AG09309 (cell line): Measurements from ENCODE around the gene CFAP298.

Experiments used
- DNase-seq: peaks from one replicate; pipeline ENCODE4 v3.0.0-alpha.2; 2010; ENCODE audit warnings: low read depth
- H3K4me3 ChIP-seq: 2 replicates; pipeline ENCODE4 v1.5.1; 2011; ENCODE audit warnings: mild to moderate bottlenecking, low read depth, low read length, moderate library complexity; ENCODE audit not compliant: control insufficient read depth
- TF ChIP-seq, protein P1 (sequence below): IDR thresholded peaks from 2 replicates; pipeline ENCODE4 v1.5.1; 2011; ENCODE audit warnings: mild to moderate bottlenecking, low read depth, low read length, inconsistent platforms; ENCODE audit not compliant: insufficient read depth, control insufficient read depth; ENCODE audit errors: missing control alignments

The CFAP298 gene

DNA sequence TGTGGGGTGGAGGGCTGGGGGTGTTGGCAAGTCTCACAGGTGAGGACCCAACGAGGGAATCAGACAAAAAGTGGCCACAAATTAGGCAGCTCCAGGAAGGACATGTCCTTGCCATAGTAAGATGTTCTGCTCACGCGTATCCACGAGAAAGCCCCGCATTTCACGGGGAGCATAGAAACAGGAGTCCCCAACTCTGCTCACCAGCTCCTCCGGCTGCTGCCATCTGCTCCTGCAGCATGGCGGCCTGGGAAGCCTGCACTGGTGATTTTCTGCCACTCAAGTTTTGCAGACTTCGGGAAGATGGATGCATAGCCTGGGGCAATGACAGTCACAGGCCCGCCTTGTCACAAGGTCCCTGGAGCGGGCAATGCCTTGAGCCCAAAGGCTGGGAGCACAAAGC, 36.2 kb downstream of the CFAP298 start:
- no peak overlapping the region for H3K4me3 ChIP-seq
- TF ChIP-seq, protein P1, sequence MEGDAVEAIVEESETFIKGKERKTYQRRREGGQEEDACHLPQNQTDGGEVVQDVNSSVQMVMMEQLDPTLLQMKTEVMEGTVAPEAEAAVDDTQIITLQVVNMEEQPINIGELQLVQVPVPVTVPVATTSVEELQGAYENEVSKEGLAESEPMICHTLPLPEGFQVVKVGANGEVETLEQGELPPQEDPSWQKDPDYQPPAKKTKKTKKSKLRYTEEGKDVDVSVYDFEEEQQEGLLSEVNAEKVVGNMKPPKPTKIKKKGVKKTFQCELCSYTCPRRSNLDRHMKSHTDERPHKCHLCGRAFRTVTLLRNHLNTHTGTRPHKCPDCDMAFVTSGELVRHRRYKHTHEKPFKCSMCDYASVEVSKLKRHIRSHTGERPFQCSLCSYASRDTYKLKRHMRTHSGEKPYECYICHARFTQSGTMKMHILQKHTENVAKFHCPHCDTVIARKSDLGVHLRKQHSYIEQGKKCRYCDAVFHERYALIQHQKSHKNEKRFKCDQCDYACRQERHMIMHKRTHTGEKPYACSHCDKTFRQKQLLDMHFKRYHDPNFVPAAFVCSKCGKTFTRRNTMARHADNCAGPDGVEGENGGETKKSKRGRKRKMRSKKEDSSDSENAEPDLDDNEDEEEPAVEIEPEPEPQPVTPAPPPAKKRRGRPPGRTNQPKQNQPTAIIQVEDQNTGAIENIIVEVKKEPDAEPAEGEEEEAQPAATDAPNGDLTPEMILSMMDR, result no peak
- no peak for DNase-seq

DNA sequence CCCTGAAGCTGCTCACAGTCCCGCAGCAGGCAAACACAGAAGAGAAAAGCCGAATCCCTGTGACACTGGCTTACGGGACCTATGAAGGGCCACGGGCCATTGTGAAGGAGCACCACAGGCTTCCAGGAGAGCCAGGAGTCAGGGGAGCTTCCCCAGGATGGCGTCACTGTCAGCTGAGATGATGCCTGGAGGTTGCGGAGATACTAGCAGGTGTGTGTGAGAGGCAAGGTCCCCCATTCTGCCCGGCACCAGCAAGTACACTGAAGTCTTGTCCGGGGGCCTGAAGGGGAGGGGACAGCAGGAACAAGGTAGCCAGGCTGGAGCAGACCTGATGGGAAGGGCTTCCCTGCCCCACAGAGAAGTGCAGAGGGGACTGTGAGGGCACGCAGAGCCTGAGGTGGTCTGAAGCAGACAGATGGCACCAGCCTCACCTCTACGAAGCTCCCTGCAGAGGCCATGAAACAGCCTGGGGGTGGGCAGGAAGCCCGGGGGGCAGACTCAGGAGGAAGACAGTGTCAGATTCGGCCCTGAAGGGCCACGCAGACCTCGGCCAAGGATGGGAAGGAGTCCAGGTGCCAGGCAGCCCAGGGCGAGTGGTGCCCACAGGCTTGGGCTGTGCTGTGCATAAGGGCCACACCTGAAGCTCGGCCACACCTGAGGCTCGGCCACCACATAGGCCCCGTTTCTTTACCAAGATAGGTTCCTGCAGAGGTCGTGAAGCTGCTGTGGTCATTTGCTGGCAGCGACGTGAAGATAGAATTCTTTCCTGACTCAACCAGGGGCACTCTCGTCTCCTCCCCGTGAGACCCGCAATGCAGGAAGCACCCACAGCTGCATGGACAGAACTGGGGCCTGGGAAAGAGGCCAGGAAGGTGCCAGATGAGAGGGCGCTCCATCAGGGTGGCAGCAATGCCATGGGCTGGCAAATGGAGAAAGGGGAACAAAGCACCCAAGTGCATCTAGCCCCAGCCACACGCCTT, 36.9 kb downstream of the CFAP298 start:
- H3K4me3 ChIP-seq, result no peak overlapping the region
- DNase-seq, result no peak
- TF ChIP-seq, protein P1, result no peak

DNA sequence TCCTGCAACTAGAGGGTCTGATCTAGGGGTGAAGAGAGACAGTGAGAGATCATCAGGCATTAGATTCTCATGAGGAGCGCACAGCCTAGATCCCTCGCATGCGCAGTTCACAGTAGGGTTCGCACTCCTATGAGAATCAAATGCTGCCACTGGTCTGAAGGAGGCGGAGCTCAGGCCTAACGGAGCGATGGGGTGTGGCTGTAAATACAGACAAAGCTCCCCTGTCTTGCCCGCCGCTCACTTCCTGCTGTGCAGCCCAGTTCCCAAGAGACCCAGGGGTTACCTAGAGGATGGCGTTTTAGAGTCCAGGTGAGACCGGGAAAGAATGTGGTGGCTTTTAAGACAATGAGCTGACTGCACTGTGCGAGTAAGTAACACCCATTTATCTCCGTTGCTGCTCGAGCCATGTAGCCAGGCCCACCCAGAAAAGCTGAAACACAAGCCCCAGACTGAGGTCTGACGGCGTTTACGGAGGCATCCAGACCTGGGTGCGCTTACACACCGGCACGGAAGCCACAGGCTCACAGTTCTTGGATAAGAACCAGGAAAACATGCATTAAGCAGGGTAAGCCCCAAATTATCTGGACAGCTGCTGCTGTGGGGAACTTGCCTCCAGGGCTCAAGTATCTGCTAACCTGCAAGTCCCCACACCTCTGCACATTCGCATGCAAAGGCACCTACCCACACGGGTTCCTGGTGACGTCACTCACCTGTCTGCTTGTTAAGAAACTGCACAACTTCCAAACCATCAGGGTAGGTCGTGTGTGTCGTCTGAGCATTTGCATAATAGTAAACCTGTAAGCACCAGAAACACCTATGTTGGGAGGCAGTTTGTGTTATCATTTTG, 39.4 kb downstream of the CFAP298 start:
- DNase-seq, result no peak
- H3K4me3 ChIP-seq, result no peak overlapping the region
- TF ChIP-seq, protein P1, result no peak

GRCh38 chr21:32570456-32570855, 41.7 kb downstream of the CFAP298 start:
- TF ChIP-seq, protein P1, result no peak
- DNase-seq, result no peak
- no peak overlapping the region for H3K4me3 ChIP-seq

DNA sequence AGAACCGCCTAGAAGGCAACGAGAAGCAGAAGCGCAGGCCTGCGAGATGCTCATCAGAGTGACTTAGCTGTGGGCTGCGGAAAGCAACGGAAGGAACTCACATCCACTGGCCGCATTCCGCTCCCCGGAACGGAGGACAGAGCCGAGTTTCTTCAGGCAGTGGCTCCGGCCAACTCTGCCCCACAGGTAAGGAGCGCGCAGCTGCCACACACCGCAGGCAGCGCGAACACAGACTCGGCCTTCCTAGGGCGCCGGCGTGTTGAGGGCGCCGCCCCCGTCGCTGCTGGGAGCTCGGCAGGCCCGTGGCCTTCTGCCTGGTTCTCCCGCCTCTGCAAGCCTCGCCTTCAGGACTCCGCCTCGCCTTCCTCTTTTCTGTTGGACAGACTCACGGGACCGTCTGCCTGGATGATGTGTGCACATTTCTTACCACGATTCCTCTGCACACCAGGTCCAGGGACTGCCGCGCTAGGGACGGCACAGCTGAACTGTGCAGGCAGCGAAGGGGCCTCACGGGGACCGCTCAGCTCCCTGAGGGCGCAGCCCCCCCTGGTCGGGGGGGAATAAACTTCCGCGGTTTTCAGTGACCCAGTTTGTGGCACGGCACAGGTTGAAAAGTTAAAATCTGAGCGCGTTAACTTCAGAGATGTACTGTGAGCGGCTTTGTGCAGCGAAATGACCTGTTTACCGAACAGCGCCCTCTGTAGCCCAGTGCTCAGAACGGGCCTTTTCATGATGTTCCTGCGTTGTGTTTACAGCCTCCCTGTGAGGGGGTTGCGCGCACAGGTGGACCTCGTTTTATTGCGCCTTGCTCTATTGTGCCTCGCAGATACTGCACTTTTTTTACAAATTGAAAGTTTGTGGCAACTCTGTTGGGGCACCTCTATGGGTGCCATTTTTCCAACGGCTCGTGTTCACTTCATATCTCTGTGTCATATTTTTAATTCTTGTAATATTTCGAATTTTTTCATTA, 42.6 kb downstream of the CFAP298 start:
- H3K4me3 ChIP-seq, result peak overlapping the region; percentile 61
- TF ChIP-seq, protein P1, result peak; percentile 87
- peak; percentile 45 for DNase-seq
